NOMO-1 treated with dmso at 0.1 percent for 144 hours (cell line): ENCODE data around the gene CUL1.

ENCODE experiments used
- DNase-seq: peaks from one replicate; lab custom pipeline; 2025; ENCODE audit not compliant: unreplicated experiment; lab: John Stamatoyannopoulos, UW

The CUL1 gene

DNA sequence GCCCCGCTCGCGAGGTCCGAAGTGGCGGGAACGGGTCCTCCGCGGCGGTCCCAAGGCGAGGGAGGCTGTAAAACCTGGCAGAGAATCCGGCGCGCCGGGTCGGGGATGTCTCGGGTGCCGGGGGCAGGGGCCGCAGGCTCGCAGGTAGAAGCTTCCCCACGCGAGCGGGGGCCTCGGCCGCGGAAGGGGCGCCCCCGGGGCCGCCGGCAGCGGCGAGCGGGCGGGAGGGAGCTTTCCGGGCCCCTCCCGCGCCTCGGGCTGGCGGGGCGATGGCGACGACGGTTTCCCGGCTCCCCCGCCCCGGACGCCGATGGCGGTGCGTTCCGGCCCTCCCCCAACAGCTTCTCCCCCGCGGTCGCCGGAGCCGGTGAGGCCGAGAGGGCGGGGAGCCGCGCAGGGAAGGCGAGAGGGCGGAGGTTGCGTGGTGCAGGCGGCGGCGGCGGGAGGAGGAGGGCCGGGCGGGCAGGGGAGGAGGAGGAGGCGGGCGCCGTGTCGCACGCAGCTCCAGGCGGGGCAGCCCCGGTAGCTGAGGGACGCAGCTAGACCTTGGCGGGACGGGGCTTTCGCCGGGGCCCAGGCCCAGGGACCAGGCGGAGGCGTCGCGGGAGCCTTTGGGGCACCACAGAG, at the start of gene CUL1:
Gene CUL1 (plus strand): TSS at position 507 of the 627 bp plus-strand sequence. CDS start 31,220 bp downstream, outside the sequence.
- no peak for DNase-seq

DNA sequence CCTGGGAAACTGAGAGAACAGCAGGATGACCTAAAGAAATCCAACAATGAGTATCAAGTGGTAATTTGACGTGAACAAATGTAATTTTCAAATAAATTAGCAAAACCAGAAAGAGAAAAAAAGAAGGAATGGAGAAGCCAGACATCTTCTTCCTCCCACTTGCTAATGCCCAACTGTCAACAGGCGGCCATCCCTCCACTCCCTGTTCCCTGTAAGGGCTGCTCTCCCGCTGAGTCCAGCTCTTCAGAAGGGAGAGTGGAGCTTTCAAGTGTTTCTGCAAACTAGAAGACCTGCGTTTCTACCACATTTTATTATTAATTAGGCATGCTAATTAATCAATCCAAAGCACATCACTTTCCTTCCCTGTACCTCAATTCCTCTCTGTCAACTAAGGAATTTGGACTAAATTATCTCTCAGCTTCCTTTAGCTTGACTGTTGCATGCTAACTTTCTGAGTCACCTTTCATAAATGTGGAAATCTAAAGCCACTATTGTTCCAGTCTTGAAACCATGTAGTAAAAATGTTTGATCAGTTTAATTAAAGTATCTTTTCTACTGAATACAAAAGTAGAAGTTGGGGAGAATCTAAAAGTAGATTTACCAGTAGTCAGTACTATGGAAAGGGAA, 48.4 kb upstream of the CUL1 start:
- no peak for DNase-seq

DNA sequence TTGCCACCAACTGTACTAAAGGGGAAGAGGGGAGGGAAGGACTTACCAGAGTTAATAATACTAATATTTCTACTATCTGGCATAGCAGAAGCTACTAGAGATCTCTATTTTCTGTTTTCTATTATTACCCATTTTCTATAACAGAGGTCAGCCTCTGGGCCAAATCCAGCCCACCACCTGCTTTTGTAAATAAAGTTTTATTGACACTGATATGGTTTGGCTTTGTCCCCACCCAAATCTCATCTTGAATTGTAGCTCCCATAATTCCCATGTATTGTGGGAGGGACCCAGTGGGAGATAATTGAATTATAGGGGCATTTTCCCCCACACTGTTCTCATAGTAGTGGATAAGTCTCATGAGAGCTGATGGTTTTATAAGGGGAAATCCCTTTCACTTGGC, 45.9 kb upstream of the CUL1 start:
- DNase-seq: no peak

DNA sequence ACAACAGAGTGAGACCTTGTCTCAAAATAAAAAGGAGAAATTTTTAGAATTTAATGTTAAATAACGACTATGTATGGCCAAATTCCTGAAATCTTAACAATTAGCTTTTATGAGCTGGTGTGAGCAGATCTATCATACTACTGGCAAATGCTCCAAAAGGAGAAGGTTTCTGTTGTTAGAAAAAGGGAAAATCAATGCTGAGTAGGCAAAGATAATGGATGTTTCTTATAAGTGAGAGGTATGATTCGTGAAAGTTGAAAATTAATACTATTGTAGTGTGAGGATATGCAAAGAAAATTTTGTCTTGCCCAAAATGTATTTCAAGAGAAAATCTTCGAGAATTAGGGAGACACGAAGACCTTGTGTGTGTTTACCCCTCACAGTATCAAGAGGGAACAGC, 40.8 kb upstream of the CUL1 start:
- no peak for DNase-seq

DNA sequence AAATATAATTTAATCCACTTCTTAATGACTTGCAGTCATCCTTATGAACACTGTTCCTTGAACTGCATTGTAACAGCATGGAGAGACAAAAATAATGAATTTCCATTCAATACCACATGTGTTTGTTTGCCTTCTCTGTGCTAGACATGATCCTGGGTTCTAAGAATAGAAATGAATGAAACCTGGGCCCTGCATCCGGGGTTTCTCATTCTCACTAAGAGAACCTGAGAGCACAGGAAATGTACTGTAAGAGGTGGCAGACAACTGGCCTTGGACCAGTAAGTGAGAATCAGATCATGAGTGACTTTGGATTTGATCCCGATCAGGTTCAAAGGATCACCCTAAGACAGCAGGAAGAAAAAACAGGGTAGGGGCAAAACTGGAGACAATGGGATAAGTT, 37.2 kb upstream of the CUL1 start:
- DNase-seq: no peak

DNA sequence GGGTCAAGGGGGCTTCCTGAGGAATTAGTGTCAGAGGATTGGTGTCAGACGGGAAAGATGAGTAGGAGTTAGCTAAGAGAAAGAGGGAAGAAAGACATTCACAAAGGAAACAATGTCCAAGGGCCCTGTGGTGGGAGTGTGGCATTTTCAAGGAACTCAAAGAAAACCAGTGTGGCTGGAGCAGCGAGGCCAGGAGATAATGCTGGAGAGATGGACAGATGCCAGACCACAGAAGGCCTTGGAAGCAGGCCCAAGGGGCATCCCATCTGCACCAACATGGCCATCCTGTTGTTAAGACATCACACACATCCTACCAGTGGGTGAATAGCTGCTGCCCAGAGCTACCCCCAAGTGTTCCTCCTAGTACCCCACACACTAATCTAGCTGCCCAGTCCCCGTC, 36.1 kb upstream of the CUL1 start:
- no peak for DNase-seq

- DNase-seq: no peak
Measured at GRCh38 chr7:148664324-148664723, 34.4 kb upstream of the CUL1 start.

DNA sequence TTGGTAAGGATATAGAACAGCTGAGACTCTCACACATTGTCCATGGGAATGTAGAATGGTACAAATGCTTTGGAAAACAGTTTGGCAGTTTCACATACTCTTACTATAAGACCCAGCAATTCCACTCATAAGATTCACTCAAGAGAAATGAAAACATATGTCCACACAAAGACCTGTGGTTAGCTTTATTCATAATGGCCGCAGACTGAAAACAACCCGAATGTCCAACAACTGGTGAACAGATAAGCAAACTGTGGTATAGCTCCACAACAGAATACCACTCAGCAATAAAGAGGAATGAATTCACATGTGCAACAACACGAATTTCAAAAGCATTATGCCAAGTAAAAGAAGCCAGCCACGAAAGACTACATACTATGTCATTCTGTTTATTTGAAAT, 33.5 kb upstream of the CUL1 start:
- no peak for DNase-seq

- DNase-seq: no peak
Measured at GRCh38 chr7:148669927-148670326, 28.8 kb upstream of the CUL1 start.

DNA sequence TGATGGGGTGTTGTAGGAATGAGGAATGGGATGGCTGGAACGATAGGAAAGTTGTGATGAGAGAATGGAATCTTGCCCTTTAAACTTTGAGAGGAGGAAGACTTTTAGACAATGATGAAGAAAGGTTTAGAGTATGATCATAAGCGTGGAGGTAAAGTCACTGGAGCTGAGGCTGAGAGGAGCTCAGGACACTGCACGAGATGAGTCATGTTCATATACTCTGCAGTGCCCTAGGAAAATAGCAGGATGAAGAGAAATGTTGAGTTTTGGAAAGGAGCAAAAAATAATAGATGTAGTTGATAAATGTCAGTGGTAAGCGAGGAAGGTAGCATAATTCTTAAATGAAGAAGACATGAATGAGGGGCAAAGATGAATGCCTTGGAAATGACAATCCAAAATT, 28.3 kb upstream of the CUL1 start:
- DNase-seq: no peak

DNA sequence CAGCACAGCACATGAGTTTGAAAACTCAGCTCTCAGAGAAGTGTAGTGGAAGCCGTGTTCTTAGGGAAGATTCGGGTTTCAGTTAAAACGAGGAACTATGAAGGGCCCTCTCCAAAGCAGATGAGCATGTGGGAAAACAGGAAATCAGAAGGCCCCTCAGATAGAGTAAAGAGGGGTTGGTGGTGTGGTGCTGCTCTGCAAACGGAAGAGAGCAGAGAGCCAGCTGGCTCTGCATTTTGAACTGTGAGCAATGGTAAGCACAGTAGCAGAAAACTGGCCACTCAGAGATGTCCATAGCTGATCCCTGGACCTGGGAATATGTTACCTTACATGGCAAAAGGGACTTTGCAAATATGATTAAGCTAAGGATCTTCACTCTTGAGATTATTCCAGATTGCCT, 27.9 kb upstream of the CUL1 start:
- DNase-seq: no peak

DNA sequence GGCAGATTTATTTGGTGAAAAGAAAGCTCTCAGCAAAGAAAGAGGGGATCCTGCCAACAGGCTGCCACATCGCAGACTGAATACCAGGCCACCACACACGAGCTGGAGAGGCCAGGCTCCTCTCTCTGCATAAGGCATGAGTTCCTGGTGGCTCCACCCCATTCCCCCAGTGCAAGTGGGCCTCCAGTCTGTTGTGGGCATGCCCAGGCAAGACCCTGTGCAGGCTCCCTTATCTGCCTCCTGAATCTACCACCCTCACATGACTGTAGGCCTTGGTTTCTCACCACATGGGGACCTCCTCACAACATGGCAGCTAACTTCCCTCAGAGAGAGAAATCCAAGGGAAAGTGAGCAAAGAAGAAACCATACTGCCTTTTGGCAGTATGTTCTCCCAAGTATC, 26.7 kb upstream of the CUL1 start:
- no peak for DNase-seq

DNA sequence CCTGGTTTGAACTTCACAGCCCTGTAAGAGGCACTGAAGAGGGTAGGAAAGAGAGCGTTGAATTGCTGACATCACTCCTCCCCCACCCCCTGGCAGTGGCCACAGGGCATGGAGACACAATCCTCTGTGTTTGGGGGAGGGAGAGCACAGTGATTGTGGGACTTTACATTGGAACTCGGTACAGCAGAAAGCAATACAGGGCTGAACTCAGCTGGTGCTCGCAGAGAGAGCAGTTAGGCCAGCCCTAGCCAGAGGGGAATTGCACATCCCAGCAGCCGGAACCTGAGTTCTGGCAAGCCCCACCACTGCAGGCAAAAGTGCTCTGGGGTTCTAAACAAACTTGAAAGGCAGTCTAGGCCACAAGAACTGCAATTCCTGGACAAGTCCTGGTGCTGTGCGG, 24.0 kb upstream of the CUL1 start:
- no peak for DNase-seq

DNA sequence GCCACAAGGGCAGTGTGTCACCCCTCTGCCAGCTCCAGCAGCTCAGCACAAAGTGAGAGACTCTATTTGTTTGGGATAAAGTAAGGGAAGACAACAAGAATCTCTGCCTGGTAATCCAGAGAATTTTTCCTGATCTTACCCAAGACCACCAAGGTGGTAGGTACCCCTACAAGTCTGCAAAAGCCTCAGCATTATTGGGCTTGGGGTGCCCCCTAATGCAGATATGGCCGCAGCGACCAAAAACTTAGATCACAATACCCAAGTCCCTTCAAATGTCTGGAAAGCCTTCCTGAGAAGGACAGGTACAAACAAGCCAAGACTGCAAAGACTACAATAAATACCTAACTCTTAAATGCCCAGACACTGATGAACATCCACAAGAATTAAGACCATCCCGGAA, 22.4 kb upstream of the CUL1 start:
- no peak for DNase-seq

- DNase-seq: no peak
Measured at GRCh38 chr7:148681821-148682220, 16.9 kb upstream of the CUL1 start.

- DNase-seq: no peak
Measured at GRCh38 chr7:148684289-148684830, 14.3 kb upstream of the CUL1 start.

DNA sequence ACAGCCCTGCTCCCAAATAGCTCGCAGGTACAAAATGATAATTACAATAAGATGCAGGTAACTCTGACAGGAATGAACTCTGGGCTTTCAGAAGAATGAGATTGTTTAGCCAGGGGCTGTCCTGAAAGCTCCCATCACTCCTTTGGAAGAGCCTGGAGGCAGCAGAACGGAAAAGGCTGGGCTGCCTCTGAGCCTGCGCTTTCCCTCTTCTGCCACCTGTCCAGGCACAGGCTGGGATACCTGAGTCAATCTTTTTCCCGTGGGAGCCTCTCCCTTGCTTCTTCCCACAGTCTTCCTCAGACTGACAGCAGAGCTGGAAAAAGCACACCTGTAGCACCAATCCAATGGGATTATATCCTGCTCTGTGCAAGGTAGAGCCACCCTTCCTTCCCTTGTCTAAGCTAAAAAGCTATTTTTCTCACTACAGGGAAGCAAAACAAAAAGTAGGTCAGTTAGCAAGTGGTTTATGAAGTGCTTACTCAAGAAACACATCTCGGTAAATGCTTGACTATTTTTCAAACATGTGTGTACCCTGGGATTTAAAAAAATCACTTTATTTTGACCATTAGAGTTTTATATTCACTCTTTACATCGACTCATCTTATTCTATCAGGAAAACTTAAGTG, 12.3 kb upstream of the CUL1 start:
- no peak for DNase-seq

DNA sequence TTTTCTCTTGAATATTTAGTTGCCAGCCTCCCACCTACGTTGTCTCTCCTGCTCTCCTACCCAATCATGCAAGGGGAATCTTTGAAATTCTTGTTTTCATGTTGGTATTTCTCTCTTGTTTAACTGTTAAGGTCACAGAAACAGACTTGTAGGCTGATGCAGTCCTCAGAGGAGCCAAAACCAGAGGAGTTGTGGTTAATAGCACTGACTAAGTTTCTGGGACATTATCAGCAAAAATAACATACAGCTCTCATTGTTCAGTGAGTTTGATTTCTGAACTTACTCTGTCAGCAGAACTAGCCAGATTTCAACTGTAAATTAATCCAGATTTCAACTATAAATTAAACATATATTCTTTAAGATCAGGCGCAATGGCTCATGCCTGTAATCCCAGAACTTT, 11.1 kb upstream of the CUL1 start:
- DNase-seq: no peak

DNA sequence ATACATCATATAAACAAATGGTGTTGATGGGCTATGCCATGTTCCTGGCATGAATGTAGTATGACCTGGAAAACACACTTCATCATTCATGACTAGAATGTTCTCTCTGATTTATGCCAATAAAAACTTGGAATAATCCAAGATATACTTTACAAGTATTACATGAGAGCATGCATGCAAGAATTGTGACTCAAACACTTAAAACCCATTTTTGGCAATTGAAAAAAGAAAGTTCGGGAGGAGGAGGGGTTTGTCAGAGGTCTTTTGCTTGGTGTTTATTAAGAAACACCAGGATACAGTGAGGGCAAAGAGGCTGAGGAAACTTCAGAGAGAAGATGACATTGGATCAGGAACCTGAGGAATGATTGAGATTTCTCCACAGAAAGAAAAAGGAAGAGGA, 10.2 kb upstream of the CUL1 start:
- no peak for DNase-seq

GRCh38 chr7:148693651-148694050, 5.1 kb upstream of the CUL1 start:
- DNase-seq: no peak

DNA sequence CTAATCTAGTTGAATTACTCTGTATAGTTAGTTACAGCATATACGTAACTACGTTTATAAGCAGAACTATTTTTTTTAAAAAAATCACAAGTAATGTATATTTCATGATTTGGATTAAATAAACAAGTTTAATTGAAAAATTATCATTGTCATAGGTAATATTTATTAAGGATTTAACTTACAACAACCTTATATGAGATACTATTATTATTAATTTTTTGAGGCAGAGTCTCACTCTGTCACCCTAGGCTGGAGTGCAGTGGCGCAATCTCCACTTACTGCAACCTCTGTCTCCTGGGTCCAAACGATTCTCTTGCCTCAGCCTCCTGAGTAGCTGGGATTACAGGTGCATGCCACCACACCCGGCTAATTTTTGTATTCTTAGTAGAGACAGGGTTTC, 4.1 kb upstream of the CUL1 start:
- no peak for DNase-seq

DNA sequence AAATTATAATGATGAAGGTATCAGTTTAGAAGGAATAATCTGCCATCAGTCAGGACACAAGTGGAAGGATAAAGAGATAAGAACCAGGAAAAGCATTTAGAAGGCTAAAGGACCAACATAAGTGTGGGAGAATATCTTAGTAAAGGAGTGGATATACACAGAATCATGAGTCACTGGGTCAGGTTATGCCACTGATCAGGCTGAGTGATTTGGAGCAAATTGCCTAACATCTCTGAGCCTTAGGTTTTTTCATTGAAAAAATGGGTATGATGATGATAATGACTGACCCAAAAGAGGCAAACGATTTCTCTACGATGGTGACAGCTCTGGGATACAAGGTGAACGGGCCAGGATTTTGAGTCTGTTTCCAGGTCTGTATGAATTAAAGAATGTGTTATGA, 2.8 kb upstream of the CUL1 start:
- DNase-seq: no peak

DNA sequence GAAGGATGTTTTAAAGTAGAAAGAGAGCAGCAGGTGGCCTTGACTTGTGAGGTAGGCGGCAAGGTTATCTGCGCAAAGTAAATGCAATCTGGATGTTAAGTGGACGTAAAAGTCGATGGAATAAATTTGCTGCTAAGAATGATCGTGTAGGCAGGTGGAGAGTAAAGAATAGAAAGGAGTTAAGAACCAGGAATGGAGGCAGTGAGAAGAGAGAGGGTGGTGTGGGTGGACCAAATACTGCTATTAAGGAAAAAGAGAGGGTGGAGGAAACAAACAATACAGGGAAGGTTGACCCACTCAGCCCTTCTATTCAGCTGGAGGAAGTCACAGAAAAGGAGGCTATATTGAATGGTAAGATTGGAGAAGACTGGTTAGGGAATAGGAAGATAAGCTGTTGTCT, 1.9 kb upstream of the CUL1 start:
- no peak for DNase-seq
